ENCODE measurements around the gene PLEKHG4B.
"Not testable (repeated sequence)": the region's sequence is repeated elsewhere in the genome, so short reads cannot be mapped to it uniquely, and the experiment has no call there.

GRCh38 chr5:216076-216475 lies 124.1 kb downstream of the PLEKHG4B start:
- TF ChIP-seq POLR2A (IDR thresholded peaks at IDR 0.05; ENCODE audit: low read length); GATA1 (IDR thresholded peaks at IDR 0.05; ENCODE audit: low read depth, low read length): not testable (repeated sequence)
